ENCODE measurements around the gene SP1. TPM values are rescaled to one million over a fixed set of nuclear protein-coding genes. Genes with fewer than 3 reads are reported as not detected.

Gene SP1
- total and polyA plus RNA-seq, 9 of the 15 experiments (the other 6 are each of a cell fraction or from before 2014, with no cell fraction given): 8.0 to 65.5 (median 41.6) TPM

- Histone ChIP-seq H4K20me1 (replicated peaks; ENCODE audit: control insufficient read depth, insufficient read depth, low read length) (no peaks in the 10 kb centered on the region), H3K36me3 (ENCODE audit: control insufficient read depth, insufficient read depth, low read length) (peaks cover 28% of the 10 kb centered on the region; the same call in 2 of the 3 replicates), H3K27me3 (ENCODE audit: control insufficient read depth in 2 of 2, insufficient read depth in 2 of 2, low read length in 2 of 2) (no peaks in the 10 kb centered on the region), H3K4me2 (ENCODE audit: insufficient read depth, low read length) (peak within 1 kb of the TSS; percentile 84), H3K27ac (ENCODE audit: extremely low read depth, low read depth, low read length) (peak within 1 kb of the TSS; percentile 84), H3K9me3 (replicated peaks; ENCODE audit: control insufficient read depth, insufficient read depth, low read depth, low read length) (no peaks in the 10 kb centered on the region), H3K4me3 (peak within 1 kb of the TSS; percentile 57), H3K9me1 (ENCODE audit: control insufficient read depth, insufficient read depth, low read length) (no peaks in the 10 kb centered on the region), H3K9ac (ENCODE audit: insufficient read depth in 1 of 2, low read depth in 2 of 2, low read length in 2 of 2) (peak within 1 kb of the TSS; percentile 82 to 85), H2AFZ (ENCODE audit: low read depth, low read length) (peak within 1 kb of the TSS; percentile 85), H3K79me2 (ENCODE audit: control insufficient read depth, insufficient read depth, low read length) (peaks cover 36% of the 10 kb centered on the region), H3K4me1 (replicated peaks in 1 of 2; ENCODE audit: control insufficient read depth in 2 of 2, insufficient read depth in 2 of 2, low read length in 2 of 2) (peaks cover 20 to 41% of the 10 kb centered on the region in 2 experiments; a peak in 4 of 5 replicates)
- POLR2A ChIA-PET: interaction anchor here (0.5 to 2.1 kb wide), 14 partner anchors 10 to 125 kb away, joined by 3 to 11 read pairs (median 4); partner anchors contain the start of gene AMHR2
- ATAC-seq (peak; percentile 97), FAIRE-seq (peak; percentile 96), DNase-seq (ENCODE audit: extremely low read depth in 1 of 4, low spot score in 3 of 4) (peak; percentile 91 to 99 (median 96))
- in situ Hi-C loops (cut with MboI): no loop called here
- 1% methylated on average over 26 of the region's 31 CpGs for WGBS (ENCODE audit: insufficient coverage, low coverage, missing lambda C conversion rate)
- BruUV-seq (replicated peaks): TSS peak; percentile 96
- CTCF ChIA-PET (ENCODE audit: low intra/inter-chr PET ratio): no interaction called here
- intact Hi-C loops (cut with micrococcal nuclease): no loop called here
- no peak for TF ChIP-seq HLTF (IDR thresholded peaks at IDR 0.05)
- TF ChIP-seq TEAD4 (IDR thresholded peaks at IDR 0.05; ENCODE audit: low read length): peak; percentile 59
- no peak for TF ChIP-seq TEAD4 (CRISPR knock-in tag; IDR thresholded peaks at IDR 0.05; ENCODE audit: borderline replicate concordance)
- TF ChIP-seq HSF4 (CRISPR knock-in tag; IDR thresholded peaks at IDR 0.05; ENCODE audit: borderline replicate concordance): no peak
- no peak for TF ChIP-seq SAFB2 (IDR thresholded peaks at IDR 0.05; ENCODE audit: borderline replicate concordance, low read depth, low read length, severe bottlenecking)
- no peak; the same call in 1 of the 2 replicates for TF ChIP-seq MYBL2 (IDR thresholded peaks at IDR 0.05; ENCODE audit: low read depth)
- no peak for TF ChIP-seq MYBL2 (CRISPR knock-in tag; IDR thresholded peaks at IDR 0.05; ENCODE audit: borderline replicate concordance)
- no peak for TF ChIP-seq ZSCAN29 (IDR thresholded peaks at IDR 0.05)
- peak; percentile 87 for TF ChIP-seq TAF7 (tag; IDR thresholded peaks at IDR 0.05)
- TF ChIP-seq RUNX1 (IDR thresholded peaks at IDR 0.05; ENCODE audit: low read depth): no peak
- TF ChIP-seq FOXK1 (CRISPR knock-in tag; IDR thresholded peaks at IDR 0.05; ENCODE audit: borderline replicate concordance): no peak
- TF ChIP-seq GABPB1 (CRISPR knock-in tag; IDR thresholded peaks at IDR 0.05): peak; percentile 42; the same call in 1 of the 2 replicates
- TF ChIP-seq NCOA4 (IDR thresholded peaks at IDR 0.05; ENCODE audit: partially characterized antibody): no peak
- TF ChIP-seq LARP7 (IDR thresholded peaks at IDR 0.05): no peak
- no peak for TF ChIP-seq MITF (IDR thresholded peaks at IDR 0.05)
- TF ChIP-seq ZBTB34 (CRISPR knock-in tag; IDR thresholded peaks at IDR 0.05): no peak
- no peak for TF ChIP-seq MAFG (tag; conservative IDR thresholded peaks at IDR 0.05)
- TF ChIP-seq IFI16 (CRISPR knock-in tag; IDR thresholded peaks at IDR 0.05): no peak
- peak; percentile 84 for TF ChIP-seq ASH1L (IDR thresholded peaks at IDR 0.05; ENCODE audit: borderline replicate concordance, low read depth, partially characterized antibody)
- no peak for TF ChIP-seq SLC30A9 (CRISPR knock-in tag; IDR thresholded peaks at IDR 0.05)
- TF ChIP-seq ZFP30 (CRISPR knock-in tag; IDR thresholded peaks at IDR 0.05; ENCODE audit: borderline replicate concordance): no peak
- TF ChIP-seq ETV1 (tag; conservative IDR thresholded peaks at IDR 0.05; ENCODE audit: low read depth): 0 out of 2 replicates have a peak, but pooled peaks have one; percentile 13
Observed at GRCh38 chr12:53441040-53441833, 61.3 kb downstream of the SP1 start, which contains the start of gene PRR13. Gene PRR13 (plus strand): TSS chr12:53441734. CDS start chr12:53442715, 981 bp downstream.
